GM18868 (cell line): Measurements from ENCODE around the gene PPP1CB.

Source experiments
- ATAC-seq: cut with Tn5 transposase; IDR thresholded peaks from one replicate; pipeline ENCODE4 v1.9.1; 2021; ENCODE audit warnings: mild to moderate bottlenecking, moderate library complexity; ENCODE audit not compliant: unreplicated experiment

PPP1CB gene

GRCh38 chr2:28751252-28751955 is at the start of gene PPP1CB:
PPP1CB (plus strand) TSS chr2:28751830; CDS start chr2:28752125, 295 bp downstream.
- peak; percentile 86 for ATAC-seq

GRCh38 chr2:28702415-28702861 is 49.2 kb upstream of the PPP1CB start:
- ATAC-seq = no peak

GRCh38 chr2:28702878-28703277 is 48.8 kb upstream of the PPP1CB start:
- ATAC-seq = no peak

DNA sequence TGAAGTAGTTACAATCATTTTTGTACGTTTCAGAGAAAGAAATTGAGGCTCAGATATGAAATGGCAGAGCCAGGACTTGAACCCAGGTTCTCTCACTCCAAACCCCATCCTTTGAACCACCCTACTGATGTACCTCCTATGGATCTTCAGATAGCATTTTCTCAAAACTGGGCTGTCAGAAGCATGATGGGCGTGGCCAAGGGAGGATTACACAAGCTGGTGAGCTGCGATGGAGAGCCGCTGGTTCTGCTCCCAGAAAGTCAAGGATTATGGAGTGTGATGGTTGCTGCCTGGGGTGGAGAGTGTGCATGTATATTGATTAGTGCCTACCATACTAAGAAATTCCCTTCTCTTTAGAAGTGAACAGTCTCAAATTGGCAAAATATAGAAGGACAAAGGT is 47.0 kb upstream of the PPP1CB start:
- ATAC-seq = no peak

DNA sequence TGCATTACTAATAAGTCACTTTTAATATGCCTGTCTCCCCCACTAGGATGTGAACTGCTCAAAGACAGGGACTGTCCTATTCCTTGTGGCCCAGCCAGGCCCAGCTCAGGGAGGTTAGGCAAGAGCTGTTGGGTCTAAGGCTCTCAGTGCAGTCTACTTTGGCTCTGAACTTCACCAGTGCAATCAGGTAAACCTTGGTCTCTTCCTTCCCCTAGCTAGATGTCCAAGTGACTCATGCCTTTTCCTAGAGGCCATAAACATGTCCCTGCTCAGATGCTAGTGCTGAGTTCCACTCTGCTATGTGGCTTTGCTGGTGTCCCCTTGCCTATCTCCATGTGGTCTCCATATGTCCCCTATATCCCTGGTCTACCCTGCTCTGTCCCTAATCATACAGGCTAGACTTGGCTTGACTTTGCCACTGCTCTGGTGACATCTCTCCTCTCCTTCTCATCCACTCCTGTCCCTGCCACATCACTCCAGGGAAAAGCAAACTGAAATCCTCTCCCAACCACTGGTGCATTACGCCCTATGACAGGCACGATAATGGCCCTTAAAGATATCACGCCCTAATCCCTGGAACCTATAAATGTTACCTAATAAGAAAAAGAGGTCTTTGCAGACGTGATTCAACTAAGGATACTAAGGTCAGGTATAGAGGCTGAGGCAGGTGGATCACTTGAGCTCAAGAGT is 45.7 kb upstream of the PPP1CB start:
- ATAC-seq = no peak

- ATAC-seq = no peak
These were observed 44.0 kb upstream of the PPP1CB start for GRCh38 chr2:28707592-28707991.

DNA sequence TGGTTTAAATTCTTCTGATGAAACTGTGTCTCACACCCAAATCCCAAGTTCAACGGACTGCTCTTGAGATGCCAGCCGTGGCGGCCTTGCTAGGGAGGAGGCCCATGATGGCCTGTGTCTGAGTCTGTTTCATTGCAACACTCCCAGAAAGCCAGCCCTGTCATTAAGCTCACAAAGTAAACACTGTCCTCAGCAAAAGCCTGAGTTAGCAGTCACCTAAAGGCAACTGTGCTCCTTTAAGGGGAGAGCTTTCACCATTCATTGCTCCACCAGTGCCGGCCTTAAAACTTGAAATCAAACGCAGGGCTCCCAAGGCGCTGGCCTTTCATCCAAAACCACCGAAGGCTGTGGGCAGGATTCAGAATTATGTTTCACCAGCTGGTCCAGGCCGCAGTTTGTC is 42.5 kb upstream of the PPP1CB start:
- no peak for ATAC-seq

DNA sequence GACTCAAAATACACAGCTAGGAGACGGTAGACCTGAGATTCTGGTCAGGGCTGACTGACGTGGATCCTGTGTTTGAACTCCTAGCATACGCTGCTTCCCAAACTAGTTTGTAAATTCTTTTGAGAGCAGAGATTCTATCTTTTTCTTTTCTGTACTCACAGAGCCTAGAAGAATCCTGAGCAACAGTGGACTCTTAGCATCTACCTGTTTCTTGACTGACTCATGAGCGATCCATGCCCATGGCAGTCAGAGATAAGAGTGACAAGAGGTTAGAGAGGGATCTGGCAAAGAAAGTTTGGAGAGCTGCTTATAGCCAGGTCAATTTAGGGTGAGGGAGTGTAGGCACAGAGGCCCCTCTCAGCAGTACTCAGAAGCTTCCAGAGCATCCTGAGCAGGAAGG is 41.1 kb upstream of the PPP1CB start:
- ATAC-seq = no peak

DNA sequence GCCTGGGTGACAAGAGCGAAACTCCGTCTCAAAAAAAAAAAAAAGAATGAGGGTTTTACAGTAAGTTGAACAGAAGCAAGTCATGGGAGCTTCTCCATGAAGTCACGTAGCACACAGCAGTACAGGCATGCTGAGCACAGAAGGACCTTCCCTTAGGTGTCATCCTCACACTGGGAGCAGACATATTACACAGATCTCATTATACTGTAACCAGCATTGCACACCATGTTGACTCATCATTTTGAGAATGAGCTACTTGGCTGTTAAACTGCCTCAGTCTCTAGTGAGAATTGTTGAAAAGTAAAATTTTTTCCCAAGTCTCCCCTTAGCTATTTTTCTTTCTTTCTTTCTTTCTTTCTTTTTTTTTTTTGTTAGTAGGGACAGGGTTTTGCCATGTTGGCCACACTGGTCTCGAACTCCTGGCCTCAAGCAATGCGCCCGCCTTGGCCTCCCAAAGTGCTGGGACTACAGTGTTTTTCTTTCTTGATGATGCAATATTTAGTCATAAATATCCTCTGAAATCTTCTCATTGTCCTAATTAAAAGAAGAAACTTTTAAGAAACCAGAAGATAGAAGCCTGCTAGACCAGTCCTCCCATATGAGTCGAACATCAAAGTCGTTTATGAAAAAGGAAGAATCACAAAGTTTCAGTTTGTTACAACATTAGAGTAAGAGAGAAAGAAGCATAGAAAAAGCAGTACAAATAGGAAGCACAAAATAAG is 37.9 kb upstream of the PPP1CB start:
- no peak for ATAC-seq

GRCh38 chr2:28716265-28716865 is 35.3 kb upstream of the PPP1CB start:
- ATAC-seq = no peak

GRCh38 chr2:28717339-28717758 is 34.3 kb upstream of the PPP1CB start:
- ATAC-seq = no peak

- no peak for ATAC-seq
These were observed 31.3 kb upstream of the PPP1CB start for GRCh38 chr2:28720345-28720744.

GRCh38 chr2:28721601-28722191 is 29.9 kb upstream of the PPP1CB start:
- ATAC-seq = no peak

- ATAC-seq = no peak
These were observed 26.5 kb upstream of the PPP1CB start for GRCh38 chr2:28725021-28725711.

- no peak for ATAC-seq
These were observed 25.5 kb upstream of the PPP1CB start for GRCh38 chr2:28726177-28726576.

GRCh38 chr2:28729698-28730097 is 21.9 kb upstream of the PPP1CB start:
- ATAC-seq = no peak

DNA sequence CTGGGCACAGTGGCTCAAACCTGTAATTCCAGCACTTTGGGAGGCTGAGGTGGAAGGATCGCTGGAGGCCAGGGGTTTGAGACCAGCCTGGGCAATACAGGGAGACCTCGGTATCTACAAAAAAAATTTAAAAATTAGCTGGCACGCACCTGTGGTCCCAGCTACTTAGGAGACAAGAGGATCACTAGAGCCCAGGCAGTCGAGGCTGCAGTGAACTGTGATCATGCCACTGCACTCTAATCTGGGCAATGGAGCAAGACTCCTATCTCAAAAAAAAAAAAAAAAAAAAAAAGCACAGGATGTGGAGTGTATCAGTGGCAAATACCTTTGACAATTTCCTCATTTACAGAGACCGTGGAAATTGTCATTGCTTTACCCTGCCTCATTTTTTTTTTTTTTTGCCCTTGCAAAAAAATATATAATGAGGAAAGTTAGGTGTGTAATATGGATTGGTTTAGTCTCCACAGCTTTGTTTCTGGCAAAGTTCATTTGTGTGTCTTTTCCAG is 20.9 kb upstream of the PPP1CB start:
- ATAC-seq = no peak

DNA sequence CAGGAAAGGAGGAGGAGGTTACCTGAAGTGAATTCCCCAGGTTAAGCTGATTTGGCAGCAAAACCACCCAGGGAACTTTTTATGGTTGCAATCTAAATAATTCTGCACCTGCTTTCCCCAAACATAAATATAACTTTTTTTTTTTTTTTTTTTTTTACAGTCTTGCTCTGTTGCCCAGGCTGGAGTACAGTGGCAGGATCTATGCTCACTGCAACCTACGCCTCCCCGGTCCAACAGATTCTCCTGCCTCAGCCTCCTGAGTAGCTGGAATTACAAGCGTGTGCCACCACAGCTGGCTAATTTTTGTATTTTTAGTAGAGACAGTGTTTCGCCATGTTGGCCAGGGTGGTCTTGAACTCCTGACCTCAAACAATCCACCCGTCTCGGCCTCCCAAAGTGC is 16.1 kb upstream of the PPP1CB start:
- ATAC-seq = no peak

GRCh38 chr2:28736034-28736433 is 15.6 kb upstream of the PPP1CB start:
- ATAC-seq = no peak

DNA sequence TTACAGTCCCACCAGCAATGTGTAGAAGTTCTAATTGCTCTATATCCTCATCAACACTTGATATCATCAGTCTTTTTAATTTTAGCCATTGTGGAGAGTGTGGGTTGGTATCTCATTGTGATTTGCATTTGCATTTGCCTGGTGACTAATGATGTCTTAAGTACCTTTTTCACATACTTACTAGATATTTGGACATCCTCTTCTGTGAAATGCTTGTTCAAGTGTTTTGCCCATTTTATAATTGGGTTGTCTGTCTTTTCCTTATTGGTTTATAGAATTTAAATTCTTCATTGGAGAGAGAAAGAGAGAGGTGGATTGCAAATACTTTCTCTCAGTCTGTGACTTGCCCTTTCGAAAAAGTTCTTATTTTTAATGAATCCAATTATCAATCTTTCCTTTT is 14.0 kb upstream of the PPP1CB start:
- no peak for ATAC-seq
